IMR-90 (cell line): ENCODE measurements around the gene PDZRN3. TPM values are rescaled to one million over a fixed set of nuclear protein-coding genes. Genes with fewer than 3 reads are reported as not detected.

Source experiments
- ATAC-seq: fragments of 200-7000 bp; cut with Tn5 transposase; 2 replicates; pipeline ENCODE4 v1.9.1; 2020; ENCODE audit warnings: low read depth, mild to moderate bottlenecking, moderate library complexity
- BruUV-seq: library from RNA; stranded (reverse); fragments of 400-500 nt; replicated peaks from 2 replicates; lab custom pipeline; 2021; lab: Mats Ljungman, UMichigan
- CTCF ChIA-PET: fragments of 300-600 bp; formaldehyde crosslinking; extraction: SDS; loops from one replicate; lab custom pipeline; 2021; ENCODE audit warnings: antibody characterized with exemption; lab: Yijun Ruan, JAX
- POLR2A ChIA-PET: fragments of 300-600 bp; sonication (Branson Sonifier 250); formaldehyde crosslinking; loops from one replicate; lab custom pipeline; 2022; ENCODE audit warnings: antibody characterized with exemption; ENCODE audit not compliant: unreplicated experiment; lab: Charles Lee
- DNase-seq: peaks from one replicate; pipeline ENCODE4 v3.0.0; 2013
- H2AFZ ChIP-seq: replicated peaks from 2 replicates; pipeline ENCODE3; 2013; ENCODE audit warnings: low read length, mild to moderate bottlenecking; ENCODE audit not compliant: poor library complexity
- H2AK5ac ChIP-seq: 2 replicates; pipeline ENCODE4 v1.6.1; 2013; ENCODE audit warnings: low read depth, low read length, inconsistent platforms
- H2AK9ac ChIP-seq: replicated peaks from 2 replicates; pipeline ENCODE3; 2013; ENCODE audit warnings: mild to moderate bottlenecking, low read depth, low read length, moderate library complexity; ENCODE audit not compliant: poor library complexity
- H2BK120ac ChIP-seq: 2 replicates; pipeline ENCODE4 v1.6.1; 2013; ENCODE audit warnings: low read depth, low read length, inconsistent platforms
- H2BK15ac ChIP-seq: 3 replicates; pipeline ENCODE4 v1.6.1; 2013; ENCODE audit warnings: low read depth, low read length, inconsistent platforms
- H2BK20ac ChIP-seq: 2 replicates; pipeline ENCODE4 v1.6.1; 2013; ENCODE audit warnings: low read depth, mild to moderate bottlenecking, inconsistent platforms, low read length, moderate library complexity
- H2BK5ac ChIP-seq: 2 replicates; pipeline ENCODE4 v1.6.1; 2013; ENCODE audit warnings: mild to moderate bottlenecking, low read depth, low read length, inconsistent platforms; ENCODE audit not compliant: poor library complexity, severe bottlenecking
- H3K14ac ChIP-seq: replicated peaks from 2 replicates; pipeline ENCODE4 v1.6.1; 2013; ENCODE audit warnings: low read depth, low read length, inconsistent platforms
- H3K18ac ChIP-seq: 2 replicates; pipeline ENCODE4 v1.6.1; 2013; ENCODE audit warnings: low read depth, low read length, control low read depth
- H3K23ac ChIP-seq: 2 replicates; pipeline ENCODE4 v1.6.1; 2013; ENCODE audit warnings: low read depth, low read length, inconsistent platforms
- H3K27ac ChIP-seq: 2 replicates; pipeline ENCODE4 v1.5.1; 2013; ENCODE audit warnings: mild to moderate bottlenecking, control low read depth, low read length; ENCODE audit not compliant: insufficient read depth
- H3K27me3 ChIP-seq: 2 replicates; pipeline ENCODE4 v1.6.1; 2013; ENCODE audit warnings: low read length; ENCODE audit not compliant: control insufficient read depth, insufficient read depth
- H3K36me3 ChIP-seq: 2 replicates; pipeline ENCODE4 v1.6.1; 2013; ENCODE audit warnings: low read length, mixed read lengths; ENCODE audit not compliant: control insufficient read depth, insufficient read depth
- H3K4ac ChIP-seq: 2 replicates; pipeline ENCODE4 v1.6.1; 2013; ENCODE audit warnings: low read depth, low read length, inconsistent platforms
- H3K4me1 ChIP-seq: 2 replicates; pipeline ENCODE4 v1.6.1; 2013; ENCODE audit warnings: low read length, mixed read lengths; ENCODE audit not compliant: control insufficient read depth, insufficient read depth
- H3K4me2 ChIP-seq: 2 replicates; pipeline ENCODE4 v1.6.1; 2013; ENCODE audit warnings: low read depth, mild to moderate bottlenecking, control low read depth, low read length, moderate library complexity
- H3K4me3 ChIP-seq: 2 replicates; pipeline ENCODE4 v1.5.1; 2013; ENCODE audit warnings: low read depth, mild to moderate bottlenecking, control low read depth, low read length, moderate library complexity; ENCODE audit not compliant: insufficient read depth
- H3K56ac ChIP-seq: 2 replicates; pipeline ENCODE4 v1.6.1; 2013; ENCODE audit warnings: low read length, inconsistent platforms; ENCODE audit not compliant: insufficient read depth; ENCODE audit errors: extremely low read depth
- H3K79me1 ChIP-seq, 2 experiments: 2 replicates each; pipeline ENCODE4 v1.6.1; 2013; ENCODE audit warnings: low read length in 2 of 2, inconsistent platforms in 1 of 2, low read depth in 1 of 2
- H3K9ac ChIP-seq: 2 replicates; pipeline ENCODE4 v1.6.1; 2013; ENCODE audit warnings: low read depth, low read length, control low read depth
- H3K9me1 ChIP-seq: 2 replicates; pipeline ENCODE4 v1.6.1; 2013; ENCODE audit warnings: low read length, inconsistent platforms; ENCODE audit not compliant: insufficient read depth
- H3K9me3 ChIP-seq: 2 replicates; pipeline ENCODE4 v1.6.1; 2013; ENCODE audit warnings: low read length; ENCODE audit not compliant: control insufficient read depth, insufficient read depth
- H4K20me1 ChIP-seq: 2 replicates; pipeline ENCODE4 v1.6.1; 2013; ENCODE audit warnings: low read length, inconsistent platforms; ENCODE audit not compliant: insufficient read depth
- H4K5ac ChIP-seq: 2 replicates; pipeline ENCODE4 v1.6.1; 2013; ENCODE audit warnings: mild to moderate bottlenecking, low read depth, low read length, control low read depth
- H4K8ac ChIP-seq, 2 experiments: 2 replicates each; pipeline ENCODE4 v1.6.1; 2013; ENCODE audit warnings: low read depth in 2 of 2, low read length in 2 of 2, control low read depth in 1 of 2, inconsistent platforms in 1 of 2
- H4K91ac ChIP-seq: 2 replicates; pipeline ENCODE4 v1.6.1; 2013; ENCODE audit warnings: low read depth, low read length, inconsistent platforms; ENCODE audit not compliant: insufficient read depth
- BHLHE40 ChIP-seq: fragments of 150-350 bp; IDR thresholded peaks from 2 replicates; pipeline ENCODE4 v1.6.1; 2016; ENCODE audit warnings: mild to moderate bottlenecking, low read depth, low read length
- CEBPB ChIP-seq: IDR thresholded peaks from 2 replicates; pipeline ENCODE4 v1.6.1; 2012; ENCODE audit warnings: low read depth, low read length, improper control_type of control experiment
- CHD1 ChIP-seq: IDR thresholded peaks from 2 replicates; pipeline ENCODE4 v1.6.1; 2012; ENCODE audit warnings: low read depth, low read length, improper control_type of control experiment
- FOS ChIP-seq: fragments of 150-350 bp; IDR thresholded peaks from 2 replicates; pipeline ENCODE4 v1.6.1; 2016; ENCODE audit warnings: low read depth, low read length
- MAFK ChIP-seq: IDR thresholded peaks from 2 replicates; pipeline ENCODE4 v1.6.1; 2012; ENCODE audit warnings: low read depth, low read length, improper control_type of control experiment
- MAZ ChIP-seq: IDR thresholded peaks from 2 replicates; pipeline ENCODE4 v1.6.1; 2012; ENCODE audit warnings: low read depth, mild to moderate bottlenecking, low read length, improper control_type of control experiment, moderate library complexity, borderline replicate concordance
- MXI1 ChIP-seq: IDR thresholded peaks from 2 replicates; pipeline ENCODE4 v1.6.1; 2012; ENCODE audit warnings: low read depth, mild to moderate bottlenecking, low read length, moderate library complexity, borderline replicate concordance
- NFE2L2 ChIP-seq: fragments of 150-350 bp; IDR thresholded peaks from 2 replicates; pipeline ENCODE4 v1.6.1; 2016; ENCODE audit warnings: low read depth, mild to moderate bottlenecking, low read length
- POLR2A ChIP-seq: IDR thresholded peaks from 2 replicates; pipeline ENCODE4 v1.6.1; 2012; ENCODE audit warnings: mild to moderate bottlenecking, low read depth, low read length
- RAD21 ChIP-seq: IDR thresholded peaks from 2 replicates; pipeline ENCODE4 v1.6.1; 2012; ENCODE audit warnings: low read length, improper control_type of control experiment
- RCOR1 ChIP-seq: IDR thresholded peaks from 2 replicates; pipeline ENCODE4 v1.6.1; 2012; ENCODE audit warnings: mild to moderate bottlenecking, low read length, improper control_type of control experiment; ENCODE audit not compliant: insufficient replicate concordance
- RFX5 ChIP-seq: IDR thresholded peaks from 2 replicates; pipeline ENCODE4 v1.8.0; 2012; ENCODE audit warnings: low read depth, mild to moderate bottlenecking, low read length, moderate library complexity
- SMC3 ChIP-seq: fragments of 150-350 bp; IDR thresholded peaks from 2 replicates; pipeline ENCODE4 v1.6.1; 2016; ENCODE audit warnings: low read depth, mild to moderate bottlenecking, antibody characterized with exemption, low read length, moderate library complexity
- WGBS, 2 experiments: methylation state at CpG; one replicate each; pipeline versions ENCODE4 v1.1.5 to v1.1.7; 2013; ENCODE audit warnings: missing lambda C conversion rate in 2 of 2; ENCODE audit not compliant: insufficient read length in 1 of 2; ENCODE audit errors: extremely low coverage in 2 of 2; 5-methylcytosine and 5-hydroxymethylcytosine counted together
- dilution Hi-C: fragments of 300-500 bp; cut with HindIII; formaldehyde crosslinking; loops from one replicate; pipeline ENCODE4 v1.14.3; 2018; ENCODE audit warnings: low sequenced_read_pairs; ENCODE audit not compliant: unreplicated experiment
- in situ Hi-C: fragments of 300-500 bp; cut with MboI; formaldehyde crosslinking; loops from 3 replicates; pipeline ENCODE4 v1.14.3; 2019; ENCODE audit warnings: low sequenced_read_pairs, inconsistent platforms, mixed read lengths
- intact Hi-C: fragments of 100-400 bp; cut with micrococcal nuclease; formaldehyde crosslinking; loops from 2 replicates; pipeline ENCODE4 v1.10.0; 2022
- polyA plus RNA-seq, 3 experiments: library from polyadenylated mRNA; depleted of rRNA; stranded (reverse); fragments of >200 nt; gene quantifications; 2 replicates each; pipeline ENCODE4 v1.2.3, GENCODE V29; 2012; ENCODE audit warnings: low replicate concordance in 1 of 3
- total RNA-seq: library from RNA; depleted of rRNA; stranded (reverse); fragments of >200 nt; gene quantifications from 2 replicates; pipeline ENCODE4 v1.2.3, GENCODE V29; 2012
- TF ChIP-seq, protein P1 (sequence below): fragments of 150-350 bp; IDR thresholded peaks from 2 replicates; pipeline ENCODE4 v1.6.1; 2016; ENCODE audit warnings: low read depth, mild to moderate bottlenecking, low read length, moderate library complexity, borderline replicate concordance
- TF ChIP-seq, protein P2 (sequence below): conservative IDR thresholded peaks from 2 replicates; pipeline ENCODE4 v1.5.1; 2012; ENCODE audit warnings: mild to moderate bottlenecking, low read depth, low read length, improper control_type of control experiment
- TF ChIP-seq, protein P3 (sequence below): fragments of 150-350 bp; IDR thresholded peaks from 2 replicates; pipeline ENCODE4 v1.6.1; 2017; ENCODE audit warnings: mild to moderate bottlenecking, antibody characterized with exemption, low read length, low read depth

The PDZRN3 gene
- total and polyA plus RNA-seq, 2 of the 4 experiments (the other 2 are of a cell fraction), result 9.4 to 17.0 TPM

DNA sequence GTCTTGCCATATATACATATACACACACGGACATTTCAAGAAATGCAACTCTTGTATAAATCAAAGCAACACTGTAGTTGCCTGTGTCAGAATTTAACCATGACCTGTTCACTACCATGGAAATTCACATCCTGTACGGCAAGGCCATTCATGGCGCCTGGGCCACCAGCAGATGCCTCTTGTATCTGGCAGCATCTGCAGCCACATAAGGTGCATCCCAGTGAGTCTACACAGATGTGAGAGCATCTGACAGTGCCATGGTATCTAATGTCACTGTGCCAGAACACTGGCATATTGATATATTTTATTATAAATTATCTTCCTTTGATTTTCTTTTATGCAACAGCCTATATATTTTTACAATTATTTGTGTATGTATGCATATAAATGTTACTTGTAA lies 25.1 kb downstream of the PDZRN3 start:
- intact Hi-C loops, result loop anchor here (5.0 kb wide), 1 partner anchor 87 kb away; no protein-coding TSS in a partner anchor
- H3K9ac ChIP-seq, result no peak overlapping the region
- CTCF ChIA-PET, result no interaction called here

More for the DNA sequence above, 25.1 kb downstream of the PDZRN3 start:
- WGBS, 2 experiments, result no CpG with 5 or more reads among the region's 3 CpGs
- Histone ChIP-seq H3K56ac (no peak overlapping the region), H3K79me1 (peaks cover 0 to 14% of the 10 kb centered on the region in 2 experiments; a peak in 3 of 4 replicates), H3K4me3 (no peak overlapping the region), H3K27me3 (no peaks in the 10 kb centered on the region), H3K4ac (no peak overlapping the region), H3K23ac (no peak overlapping the region), H2BK120ac (no peak overlapping the region), H3K36me3 (peaks cover 16% of the 10 kb centered on the region), H3K9me1 (peaks cover 13% of the 10 kb centered on the region), H2AFZ (no peak overlapping the region), H3K4me1 (peaks cover 10% of the 10 kb centered on the region), H2BK5ac (no peak overlapping the region), H4K5ac (no peak overlapping the region), H4K91ac (no peak overlapping the region), H2BK20ac (no peak overlapping the region), H3K14ac (no peak overlapping the region), H2AK5ac (no peak overlapping the region), H3K27ac (no peak overlapping the region), H4K20me1 (peaks cover 8% of the 10 kb centered on the region; the same call in 1 of the 2 replicates), H2BK15ac (no peak overlapping the region), H4K8ac (no peak overlapping the region), H2AK9ac (no peak overlapping the region), H3K18ac (no peak overlapping the region), H3K9me3 (no peaks in the 10 kb centered on the region), H3K4me2 (no peak overlapping the region)
- in situ Hi-C loops (loop anchor here (25.0 kb wide), 1 partner anchor 87 kb away; no protein-coding TSS in a partner anchor), dilution Hi-C loops (loop anchor here (25.0 kb wide), 1 partner anchor 87 kb away; no protein-coding TSS in a partner anchor)
- BruUV-seq, result no TSS peak
- no peak for DNase-seq
- POLR2A ChIA-PET, result no interaction called here
- no peak for ATAC-seq
- TF ChIP-seq FOS (no peak), SMC3 (no peak), MAZ (no peak), BHLHE40 (no peak), RAD21 (no peak), MAFK (no peak), MXI1 (no peak), POLR2A (no peak), CEBPB (no peak), NFE2L2 (no peak), CHD1 (no peak), RCOR1 (no peak), RFX5 (no peak)
- TF ChIP-seq, protein P1, sequence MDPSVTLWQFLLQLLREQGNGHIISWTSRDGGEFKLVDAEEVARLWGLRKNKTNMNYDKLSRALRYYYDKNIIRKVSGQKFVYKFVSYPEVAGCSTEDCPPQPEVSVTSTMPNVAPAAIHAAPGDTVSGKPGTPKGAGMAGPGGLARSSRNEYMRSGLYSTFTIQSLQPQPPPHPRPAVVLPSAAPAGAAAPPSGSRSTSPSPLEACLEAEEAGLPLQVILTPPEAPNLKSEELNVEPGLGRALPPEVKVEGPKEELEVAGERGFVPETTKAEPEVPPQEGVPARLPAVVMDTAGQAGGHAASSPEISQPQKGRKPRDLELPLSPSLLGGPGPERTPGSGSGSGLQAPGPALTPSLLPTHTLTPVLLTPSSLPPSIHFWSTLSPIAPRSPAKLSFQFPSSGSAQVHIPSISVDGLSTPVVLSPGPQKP, result no peak
- TF ChIP-seq, protein P2, sequence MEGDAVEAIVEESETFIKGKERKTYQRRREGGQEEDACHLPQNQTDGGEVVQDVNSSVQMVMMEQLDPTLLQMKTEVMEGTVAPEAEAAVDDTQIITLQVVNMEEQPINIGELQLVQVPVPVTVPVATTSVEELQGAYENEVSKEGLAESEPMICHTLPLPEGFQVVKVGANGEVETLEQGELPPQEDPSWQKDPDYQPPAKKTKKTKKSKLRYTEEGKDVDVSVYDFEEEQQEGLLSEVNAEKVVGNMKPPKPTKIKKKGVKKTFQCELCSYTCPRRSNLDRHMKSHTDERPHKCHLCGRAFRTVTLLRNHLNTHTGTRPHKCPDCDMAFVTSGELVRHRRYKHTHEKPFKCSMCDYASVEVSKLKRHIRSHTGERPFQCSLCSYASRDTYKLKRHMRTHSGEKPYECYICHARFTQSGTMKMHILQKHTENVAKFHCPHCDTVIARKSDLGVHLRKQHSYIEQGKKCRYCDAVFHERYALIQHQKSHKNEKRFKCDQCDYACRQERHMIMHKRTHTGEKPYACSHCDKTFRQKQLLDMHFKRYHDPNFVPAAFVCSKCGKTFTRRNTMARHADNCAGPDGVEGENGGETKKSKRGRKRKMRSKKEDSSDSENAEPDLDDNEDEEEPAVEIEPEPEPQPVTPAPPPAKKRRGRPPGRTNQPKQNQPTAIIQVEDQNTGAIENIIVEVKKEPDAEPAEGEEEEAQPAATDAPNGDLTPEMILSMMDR, result no peak
- TF ChIP-seq, protein P3, sequence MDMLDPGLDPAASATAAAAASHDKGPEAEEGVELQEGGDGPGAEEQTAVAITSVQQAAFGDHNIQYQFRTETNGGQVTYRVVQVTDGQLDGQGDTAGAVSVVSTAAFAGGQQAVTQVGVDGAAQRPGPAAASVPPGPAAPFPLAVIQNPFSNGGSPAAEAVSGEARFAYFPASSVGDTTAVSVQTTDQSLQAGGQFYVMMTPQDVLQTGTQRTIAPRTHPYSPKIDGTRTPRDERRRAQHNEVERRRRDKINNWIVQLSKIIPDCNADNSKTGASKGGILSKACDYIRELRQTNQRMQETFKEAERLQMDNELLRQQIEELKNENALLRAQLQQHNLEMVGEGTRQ, result no peak
